HepG2 (cell line): ENCODE data around the gene HK2. TPM values are rescaled to one million over a fixed set of nuclear protein-coding genes. Genes with fewer than 3 reads are reported as not detected.

Experiments used
- MIER3 ChIP-seq: IDR thresholded peaks from 2 replicates; pipeline ENCODE4 v1.6.1; 2016; ENCODE audit warnings: missing compliant biosample characterization, borderline replicate concordance
- PLRG1 ChIP-seq: fragments of 450-650 bp; conservative IDR thresholded peaks from 2 replicates; pipeline ENCODE4 v1.6.1; 2016
- RARA ChIP-seq: IDR thresholded peaks from 2 replicates; pipeline ENCODE4 v1.6.1; 2016; ENCODE audit warnings: missing genetic modification reagents, missing compliant biosample characterization
- RORA ChIP-seq: sonication (generic); formaldehyde crosslinking; IDR thresholded peaks from 2 replicates; pipeline ENCODE4 v1.5.0; 2020; ENCODE audit warnings: mild to moderate bottlenecking, missing genetic modification reagents, moderate library complexity
- ZFP82 ChIP-seq: sonication (generic); formaldehyde crosslinking; IDR thresholded peaks from 2 replicates; pipeline ENCODE4 v1.5.1; 2020; ENCODE audit warnings: mild to moderate bottlenecking, missing genetic modification reagents, borderline replicate concordance
- ZNF629 ChIP-seq: sonication (generic); formaldehyde crosslinking; conservative IDR thresholded peaks from 2 replicates; pipeline ENCODE4 v1.5.0; 2020; ENCODE audit warnings: missing genetic modification reagents
- ZNF776 ChIP-seq: sonication (generic); formaldehyde crosslinking; IDR thresholded peaks from 2 replicates; pipeline ENCODE4 v1.4.0; 2020; ENCODE audit warnings: mild to moderate bottlenecking, missing genetic modification reagents
- polyA plus RNA-seq, 8 experiments: library from polyadenylated mRNA; depleted of rRNA in 3 of 8; stranded (reverse) in 7 of 8; unstranded in 1 of 8; fragments of >200 nt; fragmentation: Illumina TruSeq in 4 of 8; extraction: Trizol in 4 of 8; gene quantifications; 2 replicates each; pipeline versions ENCODE4 v1.2.1 to v1.2.3, GENCODE V29; 2011 to 2016; ENCODE audit warnings: low read depth in 4 of 8, missing spikeins in 1 of 8, mixed read lengths in 1 of 8; ENCODE audit not compliant: insufficient read depth in 1 of 8
- total RNA-seq, 5 experiments: library from RNA; depleted of rRNA; stranded (reverse); fragments of >200 nt; fragmentation: Illumina TruSeq; extraction: Trizol; gene quantifications; 2 replicates each; pipeline ENCODE4 v1.2.3, GENCODE V29; 2016; ENCODE audit warnings: low read depth in 1 of 5
- TF ChIP-seq, protein P1 (sequence below): sonication (generic); formaldehyde crosslinking; IDR thresholded peaks from 2 replicates; pipeline ENCODE4 v1.8.1; 2022; ENCODE audit warnings: mild to moderate bottlenecking, missing genetic modification reagents
- TF ChIP-seq, protein P2 (sequence below): IDR thresholded peaks from 2 replicates; pipeline ENCODE4 v1.6.1; 2016; ENCODE audit warnings: mild to moderate bottlenecking
- TF ChIP-seq, protein P3 (sequence below): sonication (generic); formaldehyde crosslinking; IDR thresholded peaks from 2 replicates; pipeline ENCODE4 v1.4.0; 2020; ENCODE audit warnings: missing genetic modification reagents
- TF ChIP-seq, protein P4 (sequence below): sonication (generic); formaldehyde crosslinking; IDR thresholded peaks from 2 replicates; pipeline ENCODE4 v1.4.0; 2020; ENCODE audit warnings: mild to moderate bottlenecking, missing genetic modification reagents
- TF ChIP-seq, protein P5 (sequence below): sonication (generic); formaldehyde crosslinking; IDR thresholded peaks from 2 replicates; pipeline ENCODE4 v1.9.0; 2021; ENCODE audit warnings: missing genetic modification reagents, borderline replicate concordance
- TF ChIP-seq, protein P6 (sequence below): sonication (generic); formaldehyde crosslinking; conservative IDR thresholded peaks from 2 replicates; pipeline ENCODE4 v1.8.1; 2023; ENCODE audit warnings: missing genetic modification reagents
- TF ChIP-seq, protein P7 (sequence below): IDR thresholded peaks from 2 replicates; pipeline ENCODE4 v1.4.0; 2020; ENCODE audit warnings: mild to moderate bottlenecking, missing genetic modification reagents

HK2 gene
- total and polyA plus RNA-seq, 2 of the 13 experiments (the other 11 are each of a cell fraction or from before 2014, with no cell fraction given): 13.2 to 101 TPM

- TF ChIP-seq ZFP82 (no peak), MIER3 (CRISPR knock-in tag) (peak; percentile 85; the same call in 1 of the 2 replicates), RARA (CRISPR knock-in tag) (peak; percentile 95), ZNF629 (CRISPR knock-in tag) (no peak), ZNF776 (no peak), PLRG1 (no peak), RORA (no peak)
- TF ChIP-seq, protein P1, sequence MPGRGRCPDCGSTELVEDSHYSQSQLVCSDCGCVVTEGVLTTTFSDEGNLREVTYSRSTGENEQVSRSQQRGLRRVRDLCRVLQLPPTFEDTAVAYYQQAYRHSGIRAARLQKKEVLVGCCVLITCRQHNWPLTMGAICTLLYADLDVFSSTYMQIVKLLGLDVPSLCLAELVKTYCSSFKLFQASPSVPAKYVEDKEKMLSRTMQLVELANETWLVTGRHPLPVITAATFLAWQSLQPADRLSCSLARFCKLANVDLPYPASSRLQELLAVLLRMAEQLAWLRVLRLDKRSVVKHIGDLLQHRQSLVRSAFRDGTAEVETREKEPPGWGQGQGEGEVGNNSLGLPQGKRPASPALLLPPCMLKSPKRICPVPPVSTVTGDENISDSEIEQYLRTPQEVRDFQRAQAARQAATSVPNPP (CRISPR knock-in tag): no peak
- TF ChIP-seq, protein P2, sequence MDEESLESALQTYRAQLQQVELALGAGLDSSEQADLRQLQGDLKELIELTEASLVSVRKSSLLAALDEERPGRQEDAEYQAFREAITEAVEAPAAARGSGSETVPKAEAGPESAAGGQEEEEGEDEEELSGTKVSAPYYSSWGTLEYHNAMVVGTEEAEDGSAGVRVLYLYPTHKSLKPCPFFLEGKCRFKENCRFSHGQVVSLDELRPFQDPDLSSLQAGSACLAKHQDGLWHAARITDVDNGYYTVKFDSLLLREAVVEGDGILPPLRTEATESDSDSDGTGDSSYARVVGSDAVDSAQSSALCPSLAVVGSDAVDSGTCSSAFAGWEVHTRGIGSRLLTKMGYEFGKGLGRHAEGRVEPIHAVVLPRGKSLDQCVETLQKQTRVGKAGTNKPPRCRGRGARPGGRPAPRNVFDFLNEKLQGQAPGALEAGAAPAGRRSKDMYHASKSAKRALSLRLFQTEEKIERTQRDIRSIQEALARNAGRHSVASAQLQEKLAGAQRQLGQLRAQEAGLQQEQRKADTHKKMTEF (CRISPR knock-in tag): peak; percentile 78
- TF ChIP-seq, protein P3, sequence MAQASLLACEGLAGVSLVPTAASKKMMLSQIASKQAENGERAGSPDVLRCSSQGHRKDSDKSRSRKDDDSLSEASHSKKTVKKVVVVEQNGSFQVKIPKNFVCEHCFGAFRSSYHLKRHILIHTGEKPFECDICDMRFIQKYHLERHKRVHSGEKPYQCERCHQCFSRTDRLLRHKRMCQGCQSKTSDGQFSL: no peak
- TF ChIP-seq, protein P4, sequence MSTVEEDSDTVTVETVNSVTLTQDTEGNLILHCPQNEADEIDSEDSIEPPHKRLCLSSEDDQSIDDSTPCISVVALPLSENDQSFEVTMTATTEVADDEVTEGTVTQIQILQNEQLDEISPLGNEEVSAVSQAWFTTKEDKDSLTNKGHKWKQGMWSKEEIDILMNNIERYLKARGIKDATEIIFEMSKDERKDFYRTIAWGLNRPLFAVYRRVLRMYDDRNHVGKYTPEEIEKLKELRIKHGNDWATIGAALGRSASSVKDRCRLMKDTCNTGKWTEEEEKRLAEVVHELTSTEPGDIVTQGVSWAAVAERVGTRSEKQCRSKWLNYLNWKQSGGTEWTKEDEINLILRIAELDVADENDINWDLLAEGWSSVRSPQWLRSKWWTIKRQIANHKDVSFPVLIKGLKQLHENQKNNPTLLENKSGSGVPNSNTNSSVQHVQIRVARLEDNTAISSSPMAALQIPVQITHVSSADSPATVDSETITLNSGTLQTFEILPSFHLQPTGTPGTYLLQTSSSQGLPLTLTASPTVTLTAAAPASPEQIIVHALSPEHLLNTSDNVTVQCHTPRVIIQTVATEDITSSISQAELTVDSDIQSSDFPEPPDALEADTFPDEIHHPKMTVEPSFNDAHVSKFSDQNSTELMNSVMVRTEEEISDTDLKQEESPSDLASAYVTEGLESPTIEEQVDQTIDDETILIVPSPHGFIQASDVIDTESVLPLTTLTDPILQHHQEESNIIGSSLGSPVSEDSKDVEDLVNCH (CRISPR knock-in tag): no peak
- TF ChIP-seq, protein P5, sequence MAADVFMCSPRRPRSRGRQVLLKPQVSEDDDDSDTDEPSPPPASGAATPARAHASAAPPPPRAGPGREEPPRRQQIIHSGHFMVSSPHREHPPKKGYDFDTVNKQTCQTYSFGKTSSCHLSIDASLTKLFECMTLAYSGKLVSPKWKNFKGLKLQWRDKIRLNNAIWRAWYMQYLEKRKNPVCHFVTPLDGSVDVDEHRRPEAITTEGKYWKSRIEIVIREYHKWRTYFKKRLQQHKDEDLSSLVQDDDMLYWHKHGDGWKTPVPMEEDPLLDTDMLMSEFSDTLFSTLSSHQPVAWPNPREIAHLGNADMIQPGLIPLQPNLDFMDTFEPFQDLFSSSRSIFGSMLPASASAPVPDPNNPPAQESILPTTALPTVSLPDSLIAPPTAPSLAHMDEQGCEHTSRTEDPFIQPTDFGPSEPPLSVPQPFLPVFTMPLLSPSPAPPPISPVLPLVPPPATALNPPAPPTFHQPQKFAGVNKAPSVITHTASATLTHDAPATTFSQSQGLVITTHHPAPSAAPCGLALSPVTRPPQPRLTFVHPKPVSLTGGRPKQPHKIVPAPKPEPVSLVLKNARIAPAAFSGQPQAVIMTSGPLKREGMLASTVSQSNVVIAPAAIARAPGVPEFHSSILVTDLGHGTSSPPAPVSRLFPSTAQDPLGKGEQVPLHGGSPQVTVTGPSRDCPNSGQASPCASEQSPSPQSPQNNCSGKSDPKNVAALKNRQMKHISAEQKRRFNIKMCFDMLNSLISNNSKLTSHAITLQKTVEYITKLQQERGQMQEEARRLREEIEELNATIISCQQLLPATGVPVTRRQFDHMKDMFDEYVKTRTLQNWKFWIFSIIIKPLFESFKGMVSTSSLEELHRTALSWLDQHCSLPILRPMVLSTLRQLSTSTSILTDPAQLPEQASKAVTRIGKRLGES (CRISPR knock-in tag): no peak
- TF ChIP-seq, protein P6, sequence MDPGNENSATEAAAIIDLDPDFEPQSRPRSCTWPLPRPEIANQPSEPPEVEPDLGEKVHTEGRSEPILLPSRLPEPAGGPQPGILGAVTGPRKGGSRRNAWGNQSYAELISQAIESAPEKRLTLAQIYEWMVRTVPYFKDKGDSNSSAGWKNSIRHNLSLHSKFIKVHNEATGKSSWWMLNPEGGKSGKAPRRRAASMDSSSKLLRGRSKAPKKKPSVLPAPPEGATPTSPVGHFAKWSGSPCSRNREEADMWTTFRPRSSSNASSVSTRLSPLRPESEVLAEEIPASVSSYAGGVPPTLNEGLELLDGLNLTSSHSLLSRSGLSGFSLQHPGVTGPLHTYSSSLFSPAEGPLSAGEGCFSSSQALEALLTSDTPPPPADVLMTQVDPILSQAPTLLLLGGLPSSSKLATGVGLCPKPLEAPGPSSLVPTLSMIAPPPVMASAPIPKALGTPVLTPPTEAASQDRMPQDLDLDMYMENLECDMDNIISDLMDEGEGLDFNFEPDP (CRISPR knock-in tag): no peak
- TF ChIP-seq, protein P7, sequence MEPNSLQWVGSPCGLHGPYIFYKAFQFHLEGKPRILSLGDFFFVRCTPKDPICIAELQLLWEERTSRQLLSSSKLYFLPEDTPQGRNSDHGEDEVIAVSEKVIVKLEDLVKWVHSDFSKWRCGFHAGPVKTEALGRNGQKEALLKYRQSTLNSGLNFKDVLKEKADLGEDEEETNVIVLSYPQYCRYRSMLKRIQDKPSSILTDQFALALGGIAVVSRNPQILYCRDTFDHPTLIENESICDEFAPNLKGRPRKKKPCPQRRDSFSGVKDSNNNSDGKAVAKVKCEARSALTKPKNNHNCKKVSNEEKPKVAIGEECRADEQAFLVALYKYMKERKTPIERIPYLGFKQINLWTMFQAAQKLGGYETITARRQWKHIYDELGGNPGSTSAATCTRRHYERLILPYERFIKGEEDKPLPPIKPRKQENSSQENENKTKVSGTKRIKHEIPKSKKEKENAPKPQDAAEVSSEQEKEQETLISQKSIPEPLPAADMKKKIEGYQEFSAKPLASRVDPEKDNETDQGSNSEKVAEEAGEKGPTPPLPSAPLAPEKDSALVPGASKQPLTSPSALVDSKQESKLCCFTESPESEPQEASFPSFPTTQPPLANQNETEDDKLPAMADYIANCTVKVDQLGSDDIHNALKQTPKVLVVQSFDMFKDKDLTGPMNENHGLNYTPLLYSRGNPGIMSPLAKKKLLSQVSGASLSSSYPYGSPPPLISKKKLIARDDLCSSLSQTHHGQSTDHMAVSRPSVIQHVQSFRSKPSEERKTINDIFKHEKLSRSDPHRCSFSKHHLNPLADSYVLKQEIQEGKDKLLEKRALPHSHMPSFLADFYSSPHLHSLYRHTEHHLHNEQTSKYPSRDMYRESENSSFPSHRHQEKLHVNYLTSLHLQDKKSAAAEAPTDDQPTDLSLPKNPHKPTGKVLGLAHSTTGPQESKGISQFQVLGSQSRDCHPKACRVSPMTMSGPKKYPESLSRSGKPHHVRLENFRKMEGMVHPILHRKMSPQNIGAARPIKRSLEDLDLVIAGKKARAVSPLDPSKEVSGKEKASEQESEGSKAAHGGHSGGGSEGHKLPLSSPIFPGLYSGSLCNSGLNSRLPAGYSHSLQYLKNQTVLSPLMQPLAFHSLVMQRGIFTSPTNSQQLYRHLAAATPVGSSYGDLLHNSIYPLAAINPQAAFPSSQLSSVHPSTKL (CRISPR knock-in tag): peak; percentile 97
These were observed 17.2 kb upstream of the HK2 start (continued) for GRCh38 chr2:74816540-74817303.
